WTC11 (cell line): ENCODE measurements around the gene CAV1. TPM values are rescaled to one million over a fixed set of nuclear protein-coding genes. Genes with fewer than 3 reads are reported as not detected.

Source experiments
- ATAC-seq: fragments of 200-7000 bp; cut with Tn5 transposase; 2 replicates; pipeline ENCODE4 v1.10.0; 2021; ENCODE audit warnings: mild to moderate bottlenecking, moderate library complexity
- CTCF ChIA-PET: fragments of 300-600 bp; sonication (Branson Sonifier 250); formaldehyde crosslinking; loops from one replicate; lab custom pipeline; 2021; ENCODE audit warnings: antibody characterized with exemption; lab: Charles Lee
- POLR2A ChIA-PET: fragments of 350-600 bp; sonication (Branson Sonifier 250); formaldehyde crosslinking; loops from one replicate; lab custom pipeline; 2021; ENCODE audit warnings: antibody characterized with exemption; lab: Charles Lee
- DNase-seq: peaks from one replicate; pipeline ENCODE4 v3.0.0; 2021; ENCODE audit warnings: low spot score
- H3K27ac Mint-ChIP-seq: 2 replicates; pipeline ENCODE4 v1.8.0; 2021; ENCODE audit warnings: mixed read lengths
- H3K27me3 Mint-ChIP-seq: 2 replicates; pipeline ENCODE4 v1.8.0; 2021; ENCODE audit warnings: low read depth, mild to moderate bottlenecking, moderate library complexity, mixed read lengths
- H3K36me3 Mint-ChIP-seq: 2 replicates; pipeline ENCODE4 v1.8.0; 2021; ENCODE audit warnings: mixed read lengths
- H3K4me1 Mint-ChIP-seq: 2 replicates; pipeline ENCODE4 v1.8.0; 2022; ENCODE audit warnings: mixed read lengths
- H3K4me3 Mint-ChIP-seq: 2 replicates; pipeline ENCODE4 v1.8.0; 2021; ENCODE audit warnings: mild to moderate bottlenecking, moderate library complexity, mixed read lengths
- H3K9me3 Mint-ChIP-seq: 2 replicates; pipeline ENCODE4 v1.8.0; 2021; ENCODE audit warnings: mixed read lengths
- CREM ChIP-seq: sonication (generic); formaldehyde crosslinking; IDR thresholded peaks from 2 replicates; pipeline ENCODE4 v1.8.1; 2022; ENCODE audit warnings: mild to moderate bottlenecking, missing genetic modification reagents, moderate library complexity
- EMX1 ChIP-seq: fragments of 250-450 bp; sonication (Bioruptor Pico); IDR thresholded peaks from 2 replicates; pipeline ENCODE4 v1.8.0; 2021; ENCODE audit warnings: mild to moderate bottlenecking
- FOXP1 ChIP-seq: sonication (generic); formaldehyde crosslinking; IDR thresholded peaks from 2 replicates; pipeline ENCODE4 v1.8.0; 2022; ENCODE audit warnings: missing genetic modification reagents, mild to moderate bottlenecking, moderate library complexity, borderline replicate concordance
- GABPB1 ChIP-seq: sonication (generic); formaldehyde crosslinking; IDR thresholded peaks from 2 replicates; pipeline ENCODE4 v1.8.1; 2023; ENCODE audit warnings: mild to moderate bottlenecking, missing genetic modification reagents
- JAZF1 ChIP-seq: fragments of 250-450 bp; sonication (Bioruptor Pico); IDR thresholded peaks from 2 replicates; pipeline ENCODE4 v1.9.0; 2021; ENCODE audit warnings: moderate library complexity, mild to moderate bottlenecking, inconsistent platforms
- RORB ChIP-seq: fragments of 250-450 bp; sonication (Bioruptor Pico); IDR thresholded peaks from 2 replicates; pipeline ENCODE4 v1.9.0; 2021; ENCODE audit warnings: mild to moderate bottlenecking
- SOX15 ChIP-seq: fragments of 250-450 bp; sonication (Bioruptor Pico); IDR thresholded peaks from 2 replicates; pipeline ENCODE4 v1.9.0; 2021; ENCODE audit warnings: mild to moderate bottlenecking
- ZBTB21 ChIP-seq: sonication (generic); formaldehyde crosslinking; IDR thresholded peaks from 2 replicates; pipeline ENCODE4 v1.8.1; 2023; ENCODE audit warnings: mild to moderate bottlenecking, missing genetic modification reagents, borderline replicate concordance
- ZNF121 ChIP-seq: sonication (generic); formaldehyde crosslinking; IDR thresholded peaks from 2 replicates; pipeline ENCODE4 v1.8.0; 2023; ENCODE audit warnings: missing genetic modification reagents
- ZNF138 ChIP-seq: sonication (generic); formaldehyde crosslinking; conservative IDR thresholded peaks from 2 replicates; pipeline ENCODE4 v1.8.1; 2022; ENCODE audit warnings: mild to moderate bottlenecking, moderate library complexity, missing genetic modification reagents
- ZNF219 ChIP-seq: sonication (generic); formaldehyde crosslinking; IDR thresholded peaks from 2 replicates; pipeline ENCODE4 v1.8.0; 2023; ENCODE audit warnings: missing genetic modification reagents, mild to moderate bottlenecking, borderline replicate concordance
- total RNA-seq: library from RNA; stranded (reverse); gene quantifications from 3 replicates; pipeline ENCODE4 v1.2.3, GENCODE V29; 2021
- TF ChIP-seq, protein P1 (sequence below): sonication (generic); formaldehyde crosslinking; IDR thresholded peaks from 2 replicates; pipeline ENCODE4 v1.8.1; 2023; ENCODE audit warnings: mild to moderate bottlenecking, missing genetic modification reagents
- TF ChIP-seq, protein P2 (sequence below): sonication (generic); formaldehyde crosslinking; IDR thresholded peaks from 2 replicates; pipeline ENCODE4 v1.8.1; 2022; ENCODE audit warnings: low read depth, mild to moderate bottlenecking, moderate library complexity, missing genetic modification reagents, borderline replicate concordance
- TF ChIP-seq, protein P3 (sequence below): fragments of 200-600 bp; IDR thresholded peaks from 2 replicates; pipeline ENCODE4 v1.8.0; 2022; ENCODE audit warnings: antibody characterized with exemption
- TF ChIP-seq, protein P4 (sequence below): sonication (generic); formaldehyde crosslinking; IDR thresholded peaks from 2 replicates; pipeline ENCODE4 v1.8.1; 2023; ENCODE audit warnings: mild to moderate bottlenecking, missing genetic modification reagents, moderate library complexity
- TF ChIP-seq, protein P5 (sequence below): fragments of 250-450 bp; sonication (Bioruptor Pico); IDR thresholded peaks from 2 replicates; pipeline ENCODE4 v1.8.0; 2021; ENCODE audit warnings: mild to moderate bottlenecking
- TF ChIP-seq, protein P6 (sequence below): sonication (generic); formaldehyde crosslinking; conservative IDR thresholded peaks from 2 replicates; pipeline ENCODE4 v1.8.1; 2022; ENCODE audit warnings: mild to moderate bottlenecking, missing genetic modification reagents
- TF ChIP-seq, protein P7 (sequence below): sonication (generic); formaldehyde crosslinking; IDR thresholded peaks from 2 replicates; pipeline ENCODE4 v1.8.0; 2022; ENCODE audit warnings: mild to moderate bottlenecking, missing genetic modification reagents
- TF ChIP-seq, protein P8 (sequence below): sonication (generic); formaldehyde crosslinking; IDR thresholded peaks from 2 replicates; pipeline ENCODE4 v1.8.1; 2023; ENCODE audit warnings: mild to moderate bottlenecking, missing genetic modification reagents, moderate library complexity
- TF ChIP-seq, protein P9 (sequence below): sonication (generic); formaldehyde crosslinking; IDR thresholded peaks from 2 replicates; pipeline ENCODE4 v1.8.1; 2023; ENCODE audit warnings: mild to moderate bottlenecking, missing genetic modification reagents

CAV1 gene
- total RNA-seq, 1 experiment from 2014 or later: 19.7 TPM

DNA sequence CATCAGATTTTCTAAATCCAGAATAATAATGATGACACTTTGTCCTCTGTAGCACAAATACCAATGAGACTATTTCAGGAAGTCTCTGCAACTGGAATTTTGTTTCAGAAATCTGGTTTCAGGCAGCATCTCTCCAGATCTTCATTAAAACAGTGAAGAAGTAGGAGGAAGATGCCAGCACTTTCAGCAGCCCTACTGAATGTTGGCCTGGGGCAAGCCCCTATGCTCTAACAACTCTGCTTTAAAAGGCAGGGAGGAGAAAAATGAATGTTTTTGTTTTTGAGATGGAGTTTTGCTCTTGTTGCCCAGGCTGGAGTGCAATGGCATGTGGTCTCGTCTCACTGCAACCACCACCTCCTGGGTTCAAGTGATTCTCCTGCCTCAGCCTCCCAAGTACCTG, 7.2 kb upstream of the CAV1 start:
- no peak for DNase-seq
- Mint-ChIP-seq H3K4me3 (no peak overlapping the region), H3K27me3 (no peaks in the 10 kb centered on the region), H3K27ac (no peak overlapping the region)
- CTCF ChIA-PET: no interaction called here
- TF ChIP-seq, protein P1, sequence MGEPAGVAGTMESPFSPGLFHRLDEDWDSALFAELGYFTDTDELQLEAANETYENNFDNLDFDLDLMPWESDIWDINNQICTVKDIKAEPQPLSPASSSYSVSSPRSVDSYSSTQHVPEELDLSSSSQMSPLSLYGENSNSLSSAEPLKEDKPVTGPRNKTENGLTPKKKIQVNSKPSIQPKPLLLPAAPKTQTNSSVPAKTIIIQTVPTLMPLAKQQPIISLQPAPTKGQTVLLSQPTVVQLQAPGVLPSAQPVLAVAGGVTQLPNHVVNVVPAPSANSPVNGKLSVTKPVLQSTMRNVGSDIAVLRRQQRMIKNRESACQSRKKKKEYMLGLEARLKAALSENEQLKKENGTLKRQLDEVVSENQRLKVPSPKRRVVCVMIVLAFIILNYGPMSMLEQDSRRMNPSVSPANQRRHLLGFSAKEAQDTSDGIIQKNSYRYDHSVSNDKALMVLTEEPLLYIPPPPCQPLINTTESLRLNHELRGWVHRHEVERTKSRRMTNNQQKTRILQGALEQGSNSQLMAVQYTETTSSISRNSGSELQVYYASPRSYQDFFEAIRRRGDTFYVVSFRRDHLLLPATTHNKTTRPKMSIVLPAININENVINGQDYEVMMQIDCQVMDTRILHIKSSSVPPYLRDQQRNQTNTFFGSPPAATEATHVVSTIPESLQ (CRISPR knock-in tag): no peak
- TF ChIP-seq SOX15 (CRISPR knock-in tag) (no peak), GABPB1 (CRISPR knock-in tag) (no peak), CREM (CRISPR knock-in tag) (no peak), ZNF138 (no peak), EMX1 (CRISPR knock-in tag) (no peak), ZNF121 (CRISPR knock-in tag) (no peak)
- TF ChIP-seq, protein P2, sequence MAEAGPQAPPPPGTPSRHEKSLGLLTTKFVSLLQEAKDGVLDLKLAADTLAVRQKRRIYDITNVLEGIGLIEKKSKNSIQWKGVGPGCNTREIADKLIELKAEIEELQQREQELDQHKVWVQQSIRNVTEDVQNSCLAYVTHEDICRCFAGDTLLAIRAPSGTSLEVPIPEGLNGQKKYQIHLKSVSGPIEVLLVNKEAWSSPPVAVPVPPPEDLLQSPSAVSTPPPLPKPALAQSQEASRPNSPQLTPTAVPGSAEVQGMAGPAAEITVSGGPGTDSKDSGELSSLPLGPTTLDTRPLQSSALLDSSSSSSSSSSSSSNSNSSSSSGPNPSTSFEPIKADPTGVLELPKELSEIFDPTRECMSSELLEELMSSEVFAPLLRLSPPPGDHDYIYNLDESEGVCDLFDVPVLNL (CRISPR knock-in tag): no peak
- TF ChIP-seq, protein P3, sequence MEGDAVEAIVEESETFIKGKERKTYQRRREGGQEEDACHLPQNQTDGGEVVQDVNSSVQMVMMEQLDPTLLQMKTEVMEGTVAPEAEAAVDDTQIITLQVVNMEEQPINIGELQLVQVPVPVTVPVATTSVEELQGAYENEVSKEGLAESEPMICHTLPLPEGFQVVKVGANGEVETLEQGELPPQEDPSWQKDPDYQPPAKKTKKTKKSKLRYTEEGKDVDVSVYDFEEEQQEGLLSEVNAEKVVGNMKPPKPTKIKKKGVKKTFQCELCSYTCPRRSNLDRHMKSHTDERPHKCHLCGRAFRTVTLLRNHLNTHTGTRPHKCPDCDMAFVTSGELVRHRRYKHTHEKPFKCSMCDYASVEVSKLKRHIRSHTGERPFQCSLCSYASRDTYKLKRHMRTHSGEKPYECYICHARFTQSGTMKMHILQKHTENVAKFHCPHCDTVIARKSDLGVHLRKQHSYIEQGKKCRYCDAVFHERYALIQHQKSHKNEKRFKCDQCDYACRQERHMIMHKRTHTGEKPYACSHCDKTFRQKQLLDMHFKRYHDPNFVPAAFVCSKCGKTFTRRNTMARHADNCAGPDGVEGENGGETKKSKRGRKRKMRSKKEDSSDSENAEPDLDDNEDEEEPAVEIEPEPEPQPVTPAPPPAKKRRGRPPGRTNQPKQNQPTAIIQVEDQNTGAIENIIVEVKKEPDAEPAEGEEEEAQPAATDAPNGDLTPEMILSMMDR: no peak
- TF ChIP-seq, all 79 proteins: peak for 0
- Mint-ChIP-seq H3K9me3 (no peaks in the 10 kb centered on the region), H3K4me1 (peaks cover 34% of the 10 kb centered on the region), H3K36me3 (no peaks in the 10 kb centered on the region)
- POLR2A ChIA-PET: no interaction called here
- no peak for ATAC-seq

DNA sequence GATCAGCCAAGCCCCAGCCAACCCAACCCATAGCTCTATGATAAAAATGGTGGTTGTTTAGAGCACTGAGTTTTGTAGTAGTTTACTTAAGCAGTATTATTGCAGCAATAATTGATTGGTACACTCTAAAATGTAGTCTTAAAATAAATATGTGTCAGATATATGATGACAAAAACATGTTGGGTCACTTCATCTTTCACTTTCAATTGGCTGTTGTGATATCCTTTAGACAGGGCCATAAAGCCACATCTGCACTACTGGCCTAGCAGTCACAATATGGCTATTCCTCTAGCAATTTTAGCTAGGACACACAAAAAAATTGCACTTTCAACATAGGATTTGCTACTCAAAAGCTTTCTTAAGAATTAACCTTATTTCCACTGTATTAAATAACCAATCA, 5.9 kb upstream of the CAV1 start:
- ChIA-PET CTCF (no interaction called here), POLR2A (no interaction called here)
- H3K4me1 Mint-ChIP-seq: peaks cover 46% of the 10 kb centered on the region
- DNase-seq (no peak), ATAC-seq (no peak)
- TF ChIP-seq, protein P4, sequence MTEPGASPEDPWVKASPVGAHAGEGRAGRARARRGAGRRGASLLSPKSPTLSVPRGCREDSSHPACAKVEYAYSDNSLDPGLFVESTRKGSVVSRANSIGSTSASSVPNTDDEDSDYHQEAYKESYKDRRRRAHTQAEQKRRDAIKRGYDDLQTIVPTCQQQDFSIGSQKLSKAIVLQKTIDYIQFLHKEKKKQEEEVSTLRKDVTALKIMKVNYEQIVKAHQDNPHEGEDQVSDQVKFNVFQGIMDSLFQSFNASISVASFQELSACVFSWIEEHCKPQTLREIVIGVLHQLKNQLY (CRISPR knock-in tag): no peak
- TF ChIP-seq GABPB1 (CRISPR knock-in tag) (no peak), ZNF219 (CRISPR knock-in tag) (no peak), FOXP1 (CRISPR knock-in tag) (no peak), SOX15 (CRISPR knock-in tag) (no peak), JAZF1 (CRISPR knock-in tag) (no peak), ZBTB21 (CRISPR knock-in tag) (no peak), RORB (CRISPR knock-in tag) (no peak)
- TF ChIP-seq, protein P5, sequence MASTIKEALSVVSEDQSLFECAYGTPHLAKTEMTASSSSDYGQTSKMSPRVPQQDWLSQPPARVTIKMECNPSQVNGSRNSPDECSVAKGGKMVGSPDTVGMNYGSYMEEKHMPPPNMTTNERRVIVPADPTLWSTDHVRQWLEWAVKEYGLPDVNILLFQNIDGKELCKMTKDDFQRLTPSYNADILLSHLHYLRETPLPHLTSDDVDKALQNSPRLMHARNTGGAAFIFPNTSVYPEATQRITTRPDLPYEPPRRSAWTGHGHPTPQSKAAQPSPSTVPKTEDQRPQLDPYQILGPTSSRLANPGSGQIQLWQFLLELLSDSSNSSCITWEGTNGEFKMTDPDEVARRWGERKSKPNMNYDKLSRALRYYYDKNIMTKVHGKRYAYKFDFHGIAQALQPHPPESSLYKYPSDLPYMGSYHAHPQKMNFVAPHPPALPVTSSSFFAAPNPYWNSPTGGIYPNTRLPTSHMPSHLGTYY (CRISPR knock-in tag): no peak
- TF ChIP-seq, protein P6, sequence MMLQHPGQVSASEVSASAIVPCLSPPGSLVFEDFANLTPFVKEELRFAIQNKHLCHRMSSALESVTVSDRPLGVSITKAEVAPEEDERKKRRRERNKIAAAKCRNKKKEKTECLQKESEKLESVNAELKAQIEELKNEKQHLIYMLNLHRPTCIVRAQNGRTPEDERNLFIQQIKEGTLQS (CRISPR knock-in tag): no peak
- TF ChIP-seq, protein P2 (CRISPR knock-in tag): no peak
- TF ChIP-seq, protein P7, sequence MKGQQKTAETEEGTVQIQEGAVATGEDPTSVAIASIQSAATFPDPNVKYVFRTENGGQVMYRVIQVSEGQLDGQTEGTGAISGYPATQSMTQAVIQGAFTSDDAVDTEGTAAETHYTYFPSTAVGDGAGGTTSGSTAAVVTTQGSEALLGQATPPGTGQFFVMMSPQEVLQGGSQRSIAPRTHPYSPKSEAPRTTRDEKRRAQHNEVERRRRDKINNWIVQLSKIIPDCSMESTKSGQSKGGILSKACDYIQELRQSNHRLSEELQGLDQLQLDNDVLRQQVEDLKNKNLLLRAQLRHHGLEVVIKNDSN (CRISPR knock-in tag): no peak
- TF ChIP-seq, protein P8, sequence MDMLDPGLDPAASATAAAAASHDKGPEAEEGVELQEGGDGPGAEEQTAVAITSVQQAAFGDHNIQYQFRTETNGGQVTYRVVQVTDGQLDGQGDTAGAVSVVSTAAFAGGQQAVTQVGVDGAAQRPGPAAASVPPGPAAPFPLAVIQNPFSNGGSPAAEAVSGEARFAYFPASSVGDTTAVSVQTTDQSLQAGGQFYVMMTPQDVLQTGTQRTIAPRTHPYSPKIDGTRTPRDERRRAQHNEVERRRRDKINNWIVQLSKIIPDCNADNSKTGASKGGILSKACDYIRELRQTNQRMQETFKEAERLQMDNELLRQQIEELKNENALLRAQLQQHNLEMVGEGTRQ: no peak
- TF ChIP-seq, protein P9, sequence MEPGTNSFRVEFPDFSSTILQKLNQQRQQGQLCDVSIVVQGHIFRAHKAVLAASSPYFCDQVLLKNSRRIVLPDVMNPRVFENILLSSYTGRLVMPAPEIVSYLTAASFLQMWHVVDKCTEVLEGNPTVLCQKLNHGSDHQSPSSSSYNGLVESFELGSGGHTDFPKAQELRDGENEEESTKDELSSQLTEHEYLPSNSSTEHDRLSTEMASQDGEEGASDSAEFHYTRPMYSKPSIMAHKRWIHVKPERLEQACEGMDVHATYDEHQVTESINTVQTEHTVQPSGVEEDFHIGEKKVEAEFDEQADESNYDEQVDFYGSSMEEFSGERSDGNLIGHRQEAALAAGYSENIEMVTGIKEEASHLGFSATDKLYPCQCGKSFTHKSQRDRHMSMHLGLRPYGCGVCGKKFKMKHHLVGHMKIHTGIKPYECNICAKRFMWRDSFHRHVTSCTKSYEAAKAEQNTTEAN (CRISPR knock-in tag): no peak
- no peaks in the 10 kb centered on the region for H3K27me3 Mint-ChIP-seq
- no peak overlapping the region for H3K27ac Mint-ChIP-seq
- no peak overlapping the region for H3K4me3 Mint-ChIP-seq
- no peaks in the 10 kb centered on the region for H3K9me3 Mint-ChIP-seq
- no peaks in the 10 kb centered on the region for H3K36me3 Mint-ChIP-seq
